Islet precursor cell (in vitro differentiated cells): Measurements from ENCODE around the gene GALNT7.

ENCODE experiments used
- DNase-seq: peaks from one replicate; pipeline ENCODE4 v3.0.0-alpha.2; 2018

Gene GALNT7

GRCh38 chr4:173269280-173269679 is 100.7 kb downstream of the GALNT7 start:
- DNase-seq, result no peak

GRCh38 chr4:173270312-173271027 is 101.9 kb downstream of the GALNT7 start:
- no peak for DNase-seq

- no peak for DNase-seq
Measured at GRCh38 chr4:173272314-173272713, 103.7 kb downstream of the GALNT7 start.

GRCh38 chr4:173272996-173273395 is 104.4 kb downstream of the GALNT7 start:
- no peak for DNase-seq

- DNase-seq, result no peak
Measured at GRCh38 chr4:173273941-173274340, 105.3 kb downstream of the GALNT7 start.

GRCh38 chr4:173274744-173275143 is 106.1 kb downstream of the GALNT7 start:
- no peak for DNase-seq

- DNase-seq, result no peak
Measured at GRCh38 chr4:173275150-173275549, 106.5 kb downstream of the GALNT7 start.

- DNase-seq, result no peak
Measured at GRCh38 chr4:173277340-173277739, 108.7 kb downstream of the GALNT7 start.

GRCh38 chr4:173280998-173281397 is 112.4 kb downstream of the GALNT7 start:
- DNase-seq, result no peak

GRCh38 chr4:173281406-173282255 is 113.0 kb downstream of the GALNT7 start:
- DNase-seq, result no peak

GRCh38 chr4:173282256-173282562 is 113.6 kb downstream of the GALNT7 start:
- no peak for DNase-seq

- no peak for DNase-seq
Measured at GRCh38 chr4:173282626-173283025, 114.0 kb downstream of the GALNT7 start.

- DNase-seq, result no peak
Measured at GRCh38 chr4:173284463-173284862, 115.9 kb downstream of the GALNT7 start.

GRCh38 chr4:173287486-173287885 is 118.9 kb downstream of the GALNT7 start:
- no peak for DNase-seq

- DNase-seq, result peak; percentile 78
Measured at GRCh38 chr4:173288296-173288695, 119.7 kb downstream of the GALNT7 start.

- no peak for DNase-seq
Measured at GRCh38 chr4:173288698-173289352, 120.2 kb downstream of the GALNT7 start.

GRCh38 chr4:173289353-173289727 is 120.7 kb downstream of the GALNT7 start:
- DNase-seq, result peak; percentile 66

GRCh38 chr4:173291899-173292298 is 123.3 kb downstream of the GALNT7 start:
- DNase-seq, result no peak

GRCh38 chr4:173293663-173294062 is 125.1 kb downstream of the GALNT7 start:
- DNase-seq, result no peak

GRCh38 chr4:173294444-173294843 is 125.8 kb downstream of the GALNT7 start:
- no peak for DNase-seq

- DNase-seq, result no peak
Measured at GRCh38 chr4:173301518-173302201, 133.0 kb downstream of the GALNT7 start.

GRCh38 chr4:173307778-173308177 is 139.2 kb downstream of the GALNT7 start:
- DNase-seq, result no peak

GRCh38 chr4:173311368-173311767 is 142.8 kb downstream of the GALNT7 start:
- DNase-seq, result no peak
